MCF 10A (cell line): ENCODE measurements around the gene IDH3G. TPM values are rescaled to one million over a fixed set of nuclear protein-coding genes. Genes with fewer than 3 reads are reported as not detected.

Experiments
- BruUV-seq: library from RNA; stranded (reverse); fragments of 400-500 nt; replicated peaks from 2 replicates; lab custom pipeline; 2021; lab: Mats Ljungman, UMichigan
- CTCF ChIA-PET: fragments of 300-600 bp; sonication (Branson Sonifier 250); formaldehyde crosslinking; extraction: SDS; loops from one replicate; lab custom pipeline; 2021; ENCODE audit warnings: antibody characterized with exemption, inconsistent platforms; lab: Yijun Ruan, JAX
- POLR2A ChIA-PET: fragments of 300-600, 350-650 bp; sonication (Branson Sonifier 250); formaldehyde crosslinking; extraction: SDS; loops from one replicate; lab custom pipeline; 2020; ENCODE audit warnings: antibody characterized with exemption, inconsistent platforms; lab: Yijun Ruan, JAX
- DNase-seq: peaks from one replicate; pipeline ENCODE4 v3.0.0-alpha.2; 2018; ENCODE audit not compliant: unreplicated experiment
- H3K27ac Mint-ChIP-seq: one replicate; pipeline ENCODE4 v1.8.0; 2022; ENCODE audit warnings: mild to moderate bottlenecking, low read depth, mixed read lengths; ENCODE audit not compliant: unreplicated experiment
- H3K27me3 Mint-ChIP-seq: one replicate; pipeline ENCODE4 v1.8.0; 2022; ENCODE audit warnings: mixed read lengths; ENCODE audit not compliant: insufficient read depth, unreplicated experiment
- H3K36me3 Mint-ChIP-seq: one replicate; pipeline ENCODE4 v1.8.0; 2022; ENCODE audit warnings: mild to moderate bottlenecking, moderate library complexity, mixed read lengths; ENCODE audit not compliant: insufficient read depth, unreplicated experiment
- H3K4me1 Mint-ChIP-seq: one replicate; pipeline ENCODE4 v1.8.0; 2022; ENCODE audit warnings: mixed read lengths; ENCODE audit not compliant: insufficient read depth, unreplicated experiment
- H3K4me3 Mint-ChIP-seq: one replicate; pipeline ENCODE4 v1.8.0; 2022; ENCODE audit warnings: mild to moderate bottlenecking, moderate library complexity, mixed read lengths; ENCODE audit not compliant: unreplicated experiment
- H3K9me3 Mint-ChIP-seq: one replicate; pipeline ENCODE4 v1.8.0; 2022; ENCODE audit warnings: mixed read lengths; ENCODE audit not compliant: unreplicated experiment
- CTCF ChIP-seq: fragments of 200-600 bp; IDR thresholded peaks from one replicate; pipeline ENCODE4 v1.8.0; 2022; ENCODE audit warnings: antibody characterized with exemption, mild to moderate bottlenecking; ENCODE audit not compliant: unreplicated experiment
- intact Hi-C: fragments of 100-400 bp; cut with micrococcal nuclease; formaldehyde crosslinking; loops from 2 replicates; pipeline ENCODE4 v1.14.1; 2022
- total RNA-seq: library from RNA; stranded (reverse); gene quantifications from 2 replicates; pipeline ENCODE4 v1.2.3, GENCODE V29; 2022

The IDH3G gene
- total RNA-seq, 1 experiment from 2014 or later: 65.4 TPM

- Mint-ChIP-seq H3K27ac (no peak overlapping the region), H3K27me3 (no peaks in the 10 kb centered on the region), H3K4me1 (peaks cover under 1% of the 10 kb centered on the region), H3K9me3 (peaks cover 7% of the 10 kb centered on the region), H3K4me3 (no peak overlapping the region), H3K36me3 (no peaks in the 10 kb centered on the region)
- no peak for DNase-seq
- no TSS peak for BruUV-seq
- CTCF ChIA-PET: interaction anchor here (0.7 kb wide), 1 partner anchor 803 kb away, joined by 4 read pairs; no protein-coding TSS in a partner anchor
- TF ChIP-seq CTCF: no peak
- intact Hi-C loops: no loop called here
- POLR2A ChIA-PET: no interaction called here
Measured at GRCh38 chrX:153736871-153737441, 57.2 kb downstream of the IDH3G start.

DNA sequence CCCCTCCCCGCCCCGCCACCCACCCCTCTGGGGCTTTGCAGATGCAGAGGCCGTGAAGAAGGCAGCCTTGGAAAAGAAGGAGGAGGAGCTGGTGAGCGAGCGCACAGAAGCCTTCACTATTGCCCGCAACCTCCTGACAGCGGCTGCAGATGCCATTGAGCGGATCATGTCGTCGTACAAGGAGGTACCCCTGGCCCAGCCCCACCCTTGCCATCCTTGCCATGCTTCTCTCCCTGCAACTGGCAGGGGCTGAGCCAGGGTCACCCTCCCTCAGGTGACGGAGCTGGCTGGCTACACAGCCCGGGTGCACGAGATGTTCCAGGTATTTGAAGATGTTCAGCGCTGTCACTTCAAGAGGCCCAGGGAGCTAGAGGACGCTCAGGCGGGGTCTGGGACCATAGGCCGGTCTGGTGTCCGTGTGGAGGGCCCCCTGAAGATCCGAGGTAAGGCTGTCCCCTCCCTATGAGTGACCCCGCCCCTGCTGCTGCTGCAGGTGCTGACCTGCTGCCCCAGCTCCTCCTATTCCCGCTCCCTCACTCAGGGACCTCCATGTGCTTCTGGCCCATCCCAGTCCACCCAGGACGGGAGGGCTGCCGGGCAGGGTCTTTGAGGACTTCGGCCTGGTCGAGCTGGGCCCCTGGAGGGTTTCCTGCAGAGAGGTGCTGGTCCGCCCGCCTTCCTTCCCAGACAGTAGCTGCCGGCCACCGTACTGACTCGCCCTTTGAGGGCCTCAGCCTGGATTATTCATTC lies 57.9 kb downstream of the IDH3G start:
- Mint-ChIP-seq H3K27ac (no peak overlapping the region), H3K4me1 (peaks cover 8% of the 10 kb centered on the region), H3K9me3 (peaks cover 7% of the 10 kb centered on the region), H3K36me3 (no peaks in the 10 kb centered on the region), H3K4me3 (no peak overlapping the region), H3K27me3 (no peaks in the 10 kb centered on the region)
- no peak for TF ChIP-seq CTCF
- DNase-seq: no peak
- intact Hi-C loops: no loop called here
- no TSS peak for BruUV-seq
- ChIA-PET POLR2A (no interaction called here), CTCF (interaction anchor here (0.6 to 1.0 kb wide), 2 partner anchors 9 to 12 kb away, joined by 3 read pairs; no protein-coding TSS in a partner anchor)

Other genes with a start within 250 kb of the IDH3G start
- gene CCNQ, start 195.2 kb downstream of the IDH3G start, total RNA-seq: 20.9 and 21.7 TPM in 2 replicates
- not detected in 2 replicates for gene DUSP9, start 147.2 kb downstream of the IDH3G start, total RNA-seq
- gene PNCK, start 120.6 kb downstream of the IDH3G start, total RNA-seq: not detected in 2 replicates
- 59.9 and 66.6 TPM in 2 replicates for gene SLC6A8, start 106.4 kb downstream of the IDH3G start, total RNA-seq
- 197 and 203 TPM in 2 replicates for gene BCAP31, start 70.0 kb downstream of the IDH3G start, total RNA-seq
- gene ABCD1, start 69.5 kb downstream of the IDH3G start, total RNA-seq: 3.5 and 4.1 TPM in 2 replicates
- gene PLXNB3, start 30.1 kb downstream of the IDH3G start, total RNA-seq: 7.2 and 13.5 TPM in 2 replicates
- not detected in 2 replicates for gene SRPK3, start 13.3 kb downstream of the IDH3G start, total RNA-seq
- 328 and 371 TPM in 2 replicates for gene SSR4, start 293 bp upstream of the IDH3G start, total RNA-seq
- gene PDZD4, start 36.2 kb upstream of the IDH3G start, total RNA-seq: 0.29 TPM in 1 of 2 replicates, not detected in the other
- 20.7 and 41.0 TPM in 2 replicates for gene L1CAM, start 91.8 kb upstream of the IDH3G start, total RNA-seq
- gene AVPR2, start 110.3 kb upstream of the IDH3G start, total RNA-seq: not detected in 2 replicates
- gene ARHGAP4, start 131.9 kb upstream of the IDH3G start, total RNA-seq: 2.3 and 2.6 TPM in 2 replicates
- 166 and 196 TPM in 2 replicates for gene NAA10, start 140.7 kb upstream of the IDH3G start, total RNA-seq
- 0.23 TPM in 1 of 2 replicates, not detected in the other for gene RENBP, start 150.3 kb upstream of the IDH3G start, total RNA-seq
- 40.3 and 44.5 TPM in 2 replicates for gene HCFC1, start 177.4 kb upstream of the IDH3G start, total RNA-seq
- gene TMEM187, start 178.4 kb upstream of the IDH3G start, total RNA-seq: 9.3 and 10.9 TPM in 2 replicates
- gene IRAK1, start 225.5 kb upstream of the IDH3G start, total RNA-seq: 201 and 237 TPM in 2 replicates